NB4 (cell line): ENCODE results near the gene EEF1E1.
A peak's percentile ranks its signal among the peaks of the same experiment; 100 is the strongest.

Experiments
- DNase-seq: peaks from one replicate; pipeline ENCODE4 v3.0.0; 2010; ENCODE audit warnings: low read depth
- H3K4me3 ChIP-seq: one replicate; pipeline ENCODE4 v1.5.1; 2011; ENCODE audit warnings: mild to moderate bottlenecking, low read depth, low read length, moderate library complexity
- CTCF ChIP-seq: IDR thresholded peaks from one replicate; pipeline ENCODE4 v1.5.1; 2012; ENCODE audit warnings: low read depth, low read length
- MAX ChIP-seq: IDR thresholded peaks from 2 replicates; pipeline ENCODE4 v1.6.1; 2011; ENCODE audit warnings: low read depth, low read length
- MYC ChIP-seq: IDR thresholded peaks from 2 replicates; pipeline ENCODE4 v1.6.1; 2011; ENCODE audit warnings: low read depth, low read length
- POLR2A ChIP-seq: IDR thresholded peaks from 2 replicates; pipeline ENCODE4 v1.6.1; 2011; ENCODE audit warnings: mild to moderate bottlenecking; ENCODE audit not compliant: insufficient read length; ENCODE audit errors: extremely low read depth

Gene EEF1E1

GRCh38 chr6:8108031-8108660 lies 5.8 kb upstream of the EEF1E1 start:
- TF ChIP-seq MAX (no peak), POLR2A (no peak), CTCF (no peak), MYC (no peak)
- DNase-seq: no peak
- no peak overlapping the region for H3K4me3 ChIP-seq

GRCh38 chr6:8105791-8106190 lies 3.4 kb upstream of the EEF1E1 start:
- no peak overlapping the region for H3K4me3 ChIP-seq
- DNase-seq: no peak
- TF ChIP-seq POLR2A (no peak), CTCF (no peak), MAX (no peak), MYC (no peak)

- no peak for DNase-seq
- TF ChIP-seq CTCF: no peak
- no peak for TF ChIP-seq POLR2A
- no peak for TF ChIP-seq MAX
- TF ChIP-seq MYC: no peak
- H3K4me3 ChIP-seq: no peak overlapping the region
Observed at GRCh38 chr6:8103726-8104125, 1.4 kb upstream of the EEF1E1 start.

- TF ChIP-seq CTCF (no peak), POLR2A (no peak), MYC (no peak), MAX (no peak)
- peak; percentile 40 for DNase-seq
- H3K4me3 ChIP-seq: peak overlapping the region; percentile 52
Observed at GRCh38 chr6:8100159-8100854, 2.0 kb downstream of the EEF1E1 start.

GRCh38 chr6:8090650-8091049 lies 11.7 kb downstream of the EEF1E1 start:
- TF ChIP-seq MAX (no peak), POLR2A (no peak), CTCF (no peak), MYC (no peak)
- no peak for DNase-seq
- H3K4me3 ChIP-seq: no peak overlapping the region
